Lung microvascular endothelial cell (primary cell): ENCODE results near the gene DNAJC12. TPM values are rescaled to one million over a fixed set of nuclear protein-coding genes. Genes with fewer than 3 reads are reported as not detected.
"Not testable (repeated sequence)": the region's sequence is repeated elsewhere in the genome, so short reads cannot be mapped to it uniquely, and the experiment has no call there.

Experiments
- DNase-seq, 2 donors: peaks; one replicate each; pipeline versions ENCODE4 v3.0.0 to v3.0.0-alpha.2; 2010; ENCODE audit warnings: low read depth in 2 of 2
- total RNA-seq: library from RNA; depleted of rRNA; stranded (reverse); fragments of >200 nt; gene quantifications from 2 replicates; pipeline ENCODE4 v1.2.1, GENCODE V29; 2014

DNAJC12 gene
- total RNA-seq = 4.1 and 6.3 TPM in 2 replicates

GRCh38 chr10:67837541-67838314 is at the start of gene DNAJC12:
Gene DNAJC12, minus strand, starts transcription at chr10:67838188. Its CDS starts 177 bp downstream, at chr10:67838011.
- peak; percentile 10 to 57 for DNase-seq

- DNase-seq = peak; percentile 61 to 82
Measured at GRCh38 chr10:67884842-67885670, 47.1 kb upstream of the DNAJC12 start.

GRCh38 chr10:67884313-67884841 is 46.4 kb upstream of the DNAJC12 start, which contains the start of gene SIRT1:
Gene SIRT1, plus strand, starts transcription at chr10:67884656. Its CDS starts 66 bp downstream, at chr10:67884722.
- peak; percentile 96 to 97 for DNase-seq

GRCh38 chr10:67883710-67884312 is 45.8 kb upstream of the DNAJC12 start:
- DNase-seq = peak in 1 of 2 donors; percentile 3

- DNase-seq = no peak
Measured at GRCh38 chr10:67878133-67878532, 40.1 kb upstream of the DNAJC12 start.

- not testable (repeated sequence) for DNase-seq
Measured at GRCh38 chr10:67877421-67877820, 39.4 kb upstream of the DNAJC12 start.

GRCh38 chr10:67875340-67876238 is 37.6 kb upstream of the DNAJC12 start:
- no peak for DNase-seq

GRCh38 chr10:67869996-67870395 is 32.0 kb upstream of the DNAJC12 start:
- no peak for DNase-seq

GRCh38 chr10:67868132-67868531 is 30.1 kb upstream of the DNAJC12 start:
- no peak for DNase-seq

- DNase-seq = no peak
Measured at GRCh38 chr10:67864607-67865371, 26.8 kb upstream of the DNAJC12 start.

GRCh38 chr10:67863094-67863493 is 25.1 kb upstream of the DNAJC12 start:
- DNase-seq = no peak

- no peak for DNase-seq
Measured at GRCh38 chr10:67861750-67862432, 23.9 kb upstream of the DNAJC12 start.

GRCh38 chr10:67858971-67859370 is 21.0 kb upstream of the DNAJC12 start:
- no peak for DNase-seq

GRCh38 chr10:67853512-67853911 is 15.5 kb upstream of the DNAJC12 start:
- DNase-seq = no peak

GRCh38 chr10:67852761-67853160 is 14.8 kb upstream of the DNAJC12 start:
- no peak for DNase-seq

GRCh38 chr10:67851186-67851585 is 13.2 kb upstream of the DNAJC12 start:
- DNase-seq = no peak

- DNase-seq = peak; percentile 95
Measured at GRCh38 chr10:67849331-67850011, 11.5 kb upstream of the DNAJC12 start.

- DNase-seq = no peak
Measured at GRCh38 chr10:67843284-67843683, 5.3 kb upstream of the DNAJC12 start.

- DNase-seq = no peak
Measured at GRCh38 chr10:67841737-67842136, 3.7 kb upstream of the DNAJC12 start.
